ENCODE measurements around the gene ITK. TPM values are rescaled to one million over a fixed set of nuclear protein-coding genes. Genes with fewer than 3 reads are reported as not detected.

ITK gene
- total and polyA plus RNA-seq, 2 donors (not counting 3 experiments of a cell fraction or from before 2014, with no cell fraction given) = not detected

GRCh38 chr5:157225469-157226422 is 45.1 kb downstream of the ITK start:
- Histone ChIP-seq H3K4me1 (ENCODE audit: control insufficient read depth, extremely low read depth, insufficient read depth, low read length) (no peaks in the 10 kb centered on the region), H2AFZ (ENCODE audit: low read depth, low read length) (no peak overlapping the region), H4K20me1 (replicated peaks; ENCODE audit: control insufficient read depth, extremely low read depth, insufficient read depth, low read length) (no peaks in the 10 kb centered on the region), H3K27ac (ENCODE audit: insufficient read depth, low read depth, low read length) (no peak overlapping the region), H3K36me3 (ENCODE audit: control insufficient read depth in 2 of 2, extremely low read depth in 1 of 2, insufficient read depth in 2 of 2, low read length in 2 of 2) (no peaks in the 10 kb centered on the region), H3K9me1 (replicated peaks; ENCODE audit: control insufficient read depth, extremely low read depth, insufficient read depth, low read length) (no peaks in the 10 kb centered on the region), H3K4me3 (replicated peaks in 1 of 3; ENCODE audit: insufficient read depth in 1 of 3, low read depth in 1 of 3, low read length in 3 of 3) (no peak overlapping the region), H3K9ac (replicated peaks; ENCODE audit: extremely low read depth, insufficient read depth, low read length) (no peak overlapping the region), H3K79me2 (ENCODE audit: control insufficient read depth, insufficient read depth, low read length) (no peaks in the 10 kb centered on the region), H3K27me3 (ENCODE audit: control insufficient read depth in 2 of 2, insufficient read depth in 2 of 2, low read length in 2 of 2) (no peaks in the 10 kb centered on the region), H3K9me3 (replicated peaks; ENCODE audit: control insufficient read depth, insufficient read depth, low read length) (no peaks in the 10 kb centered on the region), H3K4me2 (ENCODE audit: insufficient read depth, low read length) (no peak overlapping the region)
- FAIRE-seq (no peak), DNase-seq (ENCODE audit: low read depth, low spot score) (no peak)
- ChIA-PET CTCF (interaction anchor here (1.4 kb wide), 1 partner anchor 9 kb away, joined by 3 read pairs; no protein-coding TSS in a partner anchor), POLR2A (no interaction called here)
- dilution Hi-C loops (cut with MboI; ENCODE audit: extremely low pct_ligation_motif_present, low sequenced_read_pairs) = no loop called here
- no peak for TF ChIP-seq JUN (IDR thresholded peaks at IDR 0.05; ENCODE audit: borderline replicate concordance, insufficient read depth, insufficient read length, low read depth)
- no peak for TF ChIP-seq FOS (IDR thresholded peaks at IDR 0.05; ENCODE audit: borderline replicate concordance, insufficient read depth, low read length)
- TF ChIP-seq, protein P1, sequence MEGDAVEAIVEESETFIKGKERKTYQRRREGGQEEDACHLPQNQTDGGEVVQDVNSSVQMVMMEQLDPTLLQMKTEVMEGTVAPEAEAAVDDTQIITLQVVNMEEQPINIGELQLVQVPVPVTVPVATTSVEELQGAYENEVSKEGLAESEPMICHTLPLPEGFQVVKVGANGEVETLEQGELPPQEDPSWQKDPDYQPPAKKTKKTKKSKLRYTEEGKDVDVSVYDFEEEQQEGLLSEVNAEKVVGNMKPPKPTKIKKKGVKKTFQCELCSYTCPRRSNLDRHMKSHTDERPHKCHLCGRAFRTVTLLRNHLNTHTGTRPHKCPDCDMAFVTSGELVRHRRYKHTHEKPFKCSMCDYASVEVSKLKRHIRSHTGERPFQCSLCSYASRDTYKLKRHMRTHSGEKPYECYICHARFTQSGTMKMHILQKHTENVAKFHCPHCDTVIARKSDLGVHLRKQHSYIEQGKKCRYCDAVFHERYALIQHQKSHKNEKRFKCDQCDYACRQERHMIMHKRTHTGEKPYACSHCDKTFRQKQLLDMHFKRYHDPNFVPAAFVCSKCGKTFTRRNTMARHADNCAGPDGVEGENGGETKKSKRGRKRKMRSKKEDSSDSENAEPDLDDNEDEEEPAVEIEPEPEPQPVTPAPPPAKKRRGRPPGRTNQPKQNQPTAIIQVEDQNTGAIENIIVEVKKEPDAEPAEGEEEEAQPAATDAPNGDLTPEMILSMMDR (IDR thresholded peaks at IDR 0.05; ENCODE audit: extremely low read depth in 1 of 2, insufficient read depth in 1 of 2, low read depth in 1 of 2, low read length in 2 of 2) = no peak
- no peak for TF ChIP-seq POLR2AphosphoS5 (IDR thresholded peaks at IDR 0.05; ENCODE audit: insufficient read depth, low read depth, low read length)
- TF ChIP-seq, protein P2, sequence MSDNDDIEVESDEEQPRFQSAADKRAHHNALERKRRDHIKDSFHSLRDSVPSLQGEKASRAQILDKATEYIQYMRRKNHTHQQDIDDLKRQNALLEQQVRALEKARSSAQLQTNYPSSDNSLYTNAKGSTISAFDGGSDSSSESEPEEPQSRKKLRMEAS (IDR thresholded peaks at IDR 0.05; ENCODE audit: insufficient read depth, insufficient read length) = no peak
- no peak for TF ChIP-seq MYC (IDR thresholded peaks at IDR 0.05; ENCODE audit: low read depth, low read length)
- TF ChIP-seq POLR2A (IDR thresholded peaks at IDR 0.05; ENCODE audit: low read depth, low read length) = no peak
- no peak for TF ChIP-seq EZH2 (IDR thresholded peaks at IDR 0.05; ENCODE audit: borderline replicate concordance, low read depth, low read length, severe bottlenecking)
- TF ChIP-seq GATA2 (IDR thresholded peaks at IDR 0.05; ENCODE audit: insufficient read depth, insufficient read length, low read depth, low read length) = no peak
- no TSS peak for BruUV-seq (replicated peaks)
- intact Hi-C loops (cut with micrococcal nuclease) = no loop called here

All from endothelial cell of umbilical vein (primary cell).